ENCODE data around the gene C3orf52. TPM values are rescaled to one million over a fixed set of nuclear protein-coding genes. Genes with fewer than 3 reads are reported as not detected.

Gene C3orf52
- polyA plus RNA-seq, 1 donor (not counting 4 experiments of a cell fraction or from before 2014, with no cell fraction given), result 15.8 TPM

DNA sequence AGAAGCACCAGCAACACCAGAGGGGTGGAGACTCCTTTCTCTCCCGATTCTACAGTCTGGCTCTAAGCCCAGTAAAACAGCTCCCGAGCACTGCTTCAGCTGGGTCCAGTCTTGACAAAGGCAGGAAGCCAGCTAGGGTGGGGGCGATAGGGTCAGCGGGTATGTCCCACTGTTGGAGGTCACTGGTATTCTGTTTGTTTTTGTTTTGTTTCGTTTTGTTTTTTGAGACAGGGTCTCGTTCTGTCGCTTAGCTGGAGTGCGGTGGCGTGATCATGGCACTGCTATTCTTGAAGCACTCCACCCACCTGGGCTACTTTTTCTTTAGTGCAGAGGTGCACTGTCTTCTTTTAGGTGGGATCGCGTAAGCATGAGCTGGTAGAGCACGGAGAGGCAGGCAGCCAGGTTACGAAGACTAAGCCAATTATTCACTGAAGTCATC lies 30.6 kb downstream of the C3orf52 start:
- H4K20me1 ChIP-seq (ENCODE audit: control insufficient read depth, extremely low read depth, insufficient read depth, low read length), result no peaks in the 10 kb centered on the region
- TF ChIP-seq, protein P1, sequence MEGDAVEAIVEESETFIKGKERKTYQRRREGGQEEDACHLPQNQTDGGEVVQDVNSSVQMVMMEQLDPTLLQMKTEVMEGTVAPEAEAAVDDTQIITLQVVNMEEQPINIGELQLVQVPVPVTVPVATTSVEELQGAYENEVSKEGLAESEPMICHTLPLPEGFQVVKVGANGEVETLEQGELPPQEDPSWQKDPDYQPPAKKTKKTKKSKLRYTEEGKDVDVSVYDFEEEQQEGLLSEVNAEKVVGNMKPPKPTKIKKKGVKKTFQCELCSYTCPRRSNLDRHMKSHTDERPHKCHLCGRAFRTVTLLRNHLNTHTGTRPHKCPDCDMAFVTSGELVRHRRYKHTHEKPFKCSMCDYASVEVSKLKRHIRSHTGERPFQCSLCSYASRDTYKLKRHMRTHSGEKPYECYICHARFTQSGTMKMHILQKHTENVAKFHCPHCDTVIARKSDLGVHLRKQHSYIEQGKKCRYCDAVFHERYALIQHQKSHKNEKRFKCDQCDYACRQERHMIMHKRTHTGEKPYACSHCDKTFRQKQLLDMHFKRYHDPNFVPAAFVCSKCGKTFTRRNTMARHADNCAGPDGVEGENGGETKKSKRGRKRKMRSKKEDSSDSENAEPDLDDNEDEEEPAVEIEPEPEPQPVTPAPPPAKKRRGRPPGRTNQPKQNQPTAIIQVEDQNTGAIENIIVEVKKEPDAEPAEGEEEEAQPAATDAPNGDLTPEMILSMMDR (optimal IDR thresholded peaks at IDR 0.05 in 1 of 3, IDR thresholded peaks at IDR 0.05 in 1 of 3, conservative IDR thresholded peaks at IDR 0.05 in 1 of 3; ENCODE audit: extremely low read depth in 1 of 3, insufficient read depth in 2 of 3, low read length in 3 of 3), result no peak
- TF ChIP-seq EZH2 (IDR thresholded peaks at IDR 0.05; ENCODE audit: low read length), result no peak
- H3K79me2 ChIP-seq (ENCODE audit: control insufficient read depth, insufficient read depth, low read length), result no peaks in the 10 kb centered on the region
- no peaks in the 10 kb centered on the region for H3K4me1 ChIP-seq (ENCODE audit: control insufficient read depth, extremely low read depth, insufficient read depth, low read length)
- no peak overlapping the region for H3K4me3 ChIP-seq (ENCODE audit: control insufficient read depth in 2 of 3, extremely low read depth in 1 of 3, insufficient read depth in 2 of 3, low read depth in 1 of 3, low read length in 3 of 3)
- no peak overlapping the region for H3K9ac ChIP-seq (ENCODE audit: control insufficient read depth, extremely low read depth, insufficient read depth, low read length)
- H3K9me1 ChIP-seq (ENCODE audit: control insufficient read depth, extremely low read depth, insufficient read depth, low read length), result no peaks in the 10 kb centered on the region
- DNase-seq (ENCODE audit: low read depth, low spot score) (no peak), FAIRE-seq (no peak)
- H3K4me2 ChIP-seq (ENCODE audit: control insufficient read depth, extremely low read depth, insufficient read depth, low read depth, low read length), result no peak overlapping the region
- H3K27ac ChIP-seq (ENCODE audit: control insufficient read depth, insufficient read depth, low read length), result no peak overlapping the region
- dilution Hi-C loops (cut with MboI; ENCODE audit: extremely low pct_ligation_motif_present, low sequenced_read_pairs), result no loop called here
- H3K9me3 ChIP-seq (ENCODE audit: control insufficient read depth, low read depth, low read length), result no peaks in the 10 kb centered on the region
- peaks cover 31% of the 10 kb centered on the region in 2 experiments for H3K36me3 ChIP-seq (ENCODE audit: control insufficient read depth in 2 of 2, extremely low read depth in 1 of 2, insufficient read depth in 2 of 2, low read length in 2 of 2)
- no peaks in the 10 kb centered on the region for H3K27me3 ChIP-seq (ENCODE audit: control insufficient read depth, extremely low read depth, insufficient read depth, low read length)
- no peak overlapping the region for H2AFZ ChIP-seq (ENCODE audit: control insufficient read depth, low read length)

GRCh38 chr3:112117415-112117814 lies 31.2 kb downstream of the C3orf52 start:
- Histone ChIP-seq H3K4me2 (ENCODE audit: control insufficient read depth, extremely low read depth, insufficient read depth, low read depth, low read length) (no peak overlapping the region), H3K9me1 (ENCODE audit: control insufficient read depth, extremely low read depth, insufficient read depth, low read length) (no peaks in the 10 kb centered on the region), H3K27ac (ENCODE audit: control insufficient read depth, insufficient read depth, low read length) (no peak overlapping the region), H3K4me1 (ENCODE audit: control insufficient read depth, extremely low read depth, insufficient read depth, low read length) (no peaks in the 10 kb centered on the region), H4K20me1 (ENCODE audit: control insufficient read depth, extremely low read depth, insufficient read depth, low read length) (no peaks in the 10 kb centered on the region), H3K9me3 (ENCODE audit: control insufficient read depth, low read depth, low read length) (no peaks in the 10 kb centered on the region), H3K4me3 (ENCODE audit: control insufficient read depth in 2 of 3, extremely low read depth in 1 of 3, insufficient read depth in 2 of 3, low read depth in 1 of 3, low read length in 3 of 3) (no peak overlapping the region), H3K27me3 (ENCODE audit: control insufficient read depth, extremely low read depth, insufficient read depth, low read length) (no peaks in the 10 kb centered on the region), H3K36me3 (ENCODE audit: control insufficient read depth in 2 of 2, extremely low read depth in 1 of 2, insufficient read depth in 2 of 2, low read length in 2 of 2) (peaks cover 28 to 29% of the 10 kb centered on the region in 2 experiments), H2AFZ (ENCODE audit: control insufficient read depth, low read length) (no peak overlapping the region), H3K9ac (ENCODE audit: control insufficient read depth, extremely low read depth, insufficient read depth, low read length) (no peak overlapping the region), H3K79me2 (ENCODE audit: control insufficient read depth, insufficient read depth, low read length) (no peaks in the 10 kb centered on the region)
- TF ChIP-seq, protein P1 (optimal IDR thresholded peaks at IDR 0.05 in 1 of 3, IDR thresholded peaks at IDR 0.05 in 1 of 3, conservative IDR thresholded peaks at IDR 0.05 in 1 of 3; ENCODE audit: extremely low read depth in 1 of 3, insufficient read depth in 2 of 3, low read length in 3 of 3), result no peak
- no peak for TF ChIP-seq EZH2 (IDR thresholded peaks at IDR 0.05; ENCODE audit: low read length)
- dilution Hi-C loops (cut with MboI; ENCODE audit: extremely low pct_ligation_motif_present, low sequenced_read_pairs), result no loop called here
- DNase-seq (ENCODE audit: low read depth, low spot score), result no peak
- FAIRE-seq, result no peak
